ENCODE data around the gene ATP6AP1. TPM values are rescaled to one million over a fixed set of nuclear protein-coding genes. Genes with fewer than 3 reads are reported as not detected.
A peak's percentile ranks its signal among the peaks of the same experiment; 100 is the strongest.

Gene ATP6AP1
- total and polyA plus RNA-seq, 9 of the 15 experiments (the other 6 are each of a cell fraction or from before 2014, with no cell fraction given) = 8.3 to 90.5 (median 52.9) TPM

DNA sequence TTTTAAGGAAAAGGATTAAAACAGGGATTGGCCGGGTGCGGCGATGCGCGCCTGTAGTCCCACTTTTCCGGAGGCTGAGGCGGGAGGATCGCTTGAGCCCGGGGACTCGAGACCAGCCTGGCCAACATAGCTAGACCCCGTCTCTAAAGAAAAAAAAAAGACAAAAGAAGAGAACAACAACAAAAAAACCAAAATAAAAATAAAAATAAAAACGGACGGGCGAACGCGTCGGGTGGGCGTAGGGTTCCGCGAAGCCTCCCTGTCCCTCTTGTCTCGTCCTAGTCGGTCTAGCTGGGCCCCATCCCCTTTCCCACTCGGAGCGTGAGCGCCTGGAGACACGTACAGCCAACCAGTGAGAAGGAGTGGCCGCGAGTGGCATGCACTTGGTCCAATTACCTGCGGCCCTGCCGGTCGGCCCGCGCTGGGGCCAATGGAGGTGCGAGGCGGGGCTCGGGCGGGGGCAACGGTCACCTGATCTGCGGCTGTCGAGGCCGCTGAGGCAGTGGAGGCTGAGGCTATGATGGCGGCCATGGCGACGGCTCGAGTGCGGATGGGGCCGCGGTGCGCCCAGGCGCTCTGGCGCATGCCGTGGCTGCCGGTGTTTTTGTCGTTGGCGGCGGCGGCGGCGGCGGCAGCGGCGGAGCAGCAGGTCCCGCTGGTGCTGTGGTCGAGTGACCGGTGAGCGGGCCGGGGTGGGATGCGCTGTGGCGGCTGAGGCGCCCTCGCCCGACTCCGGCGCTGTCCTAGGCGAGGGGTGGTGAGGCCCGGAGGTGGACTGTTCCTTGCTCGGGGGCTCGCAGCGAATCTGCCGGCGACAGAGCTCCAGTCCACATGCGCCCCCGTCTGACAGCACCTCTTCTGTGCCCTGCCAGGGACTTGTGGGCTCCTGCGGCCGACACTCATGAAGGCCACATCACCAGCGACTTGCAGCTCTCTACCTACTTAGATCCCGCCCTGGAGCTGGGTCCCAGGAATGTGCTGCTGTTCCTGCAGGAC is at the start of gene ATP6AP1 (continued):
- TF ChIP-seq, protein P1, sequence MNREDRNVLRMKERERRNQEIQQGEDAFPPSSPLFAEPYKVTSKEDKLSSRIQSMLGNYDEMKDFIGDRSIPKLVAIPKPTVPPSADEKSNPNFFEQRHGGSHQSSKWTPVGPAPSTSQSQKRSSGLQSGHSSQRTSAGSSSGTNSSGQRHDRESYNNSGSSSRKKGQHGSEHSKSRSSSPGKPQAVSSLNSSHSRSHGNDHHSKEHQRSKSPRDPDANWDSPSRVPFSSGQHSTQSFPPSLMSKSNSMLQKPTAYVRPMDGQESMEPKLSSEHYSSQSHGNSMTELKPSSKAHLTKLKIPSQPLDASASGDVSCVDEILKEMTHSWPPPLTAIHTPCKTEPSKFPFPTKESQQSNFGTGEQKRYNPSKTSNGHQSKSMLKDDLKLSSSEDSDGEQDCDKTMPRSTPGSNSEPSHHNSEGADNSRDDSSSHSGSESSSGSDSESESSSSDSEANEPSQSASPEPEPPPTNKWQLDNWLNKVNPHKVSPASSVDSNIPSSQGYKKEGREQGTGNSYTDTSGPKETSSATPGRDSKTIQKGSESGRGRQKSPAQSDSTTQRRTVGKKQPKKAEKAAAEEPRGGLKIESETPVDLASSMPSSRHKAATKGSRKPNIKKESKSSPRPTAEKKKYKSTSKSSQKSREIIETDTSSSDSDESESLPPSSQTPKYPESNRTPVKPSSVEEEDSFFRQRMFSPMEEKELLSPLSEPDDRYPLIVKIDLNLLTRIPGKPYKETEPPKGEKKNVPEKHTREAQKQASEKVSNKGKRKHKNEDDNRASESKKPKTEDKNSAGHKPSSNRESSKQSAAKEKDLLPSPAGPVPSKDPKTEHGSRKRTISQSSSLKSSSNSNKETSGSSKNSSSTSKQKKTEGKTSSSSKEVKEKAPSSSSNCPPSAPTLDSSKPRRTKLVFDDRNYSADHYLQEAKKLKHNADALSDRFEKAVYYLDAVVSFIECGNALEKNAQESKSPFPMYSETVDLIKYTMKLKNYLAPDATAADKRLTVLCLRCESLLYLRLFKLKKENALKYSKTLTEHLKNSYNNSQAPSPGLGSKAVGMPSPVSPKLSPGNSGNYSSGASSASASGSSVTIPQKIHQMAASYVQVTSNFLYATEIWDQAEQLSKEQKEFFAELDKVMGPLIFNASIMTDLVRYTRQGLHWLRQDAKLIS (CRISPR knock-in tag; IDR thresholded peaks at IDR 0.05) = 0 out of 2 replicates have a peak, but pooled peaks have one; percentile 9
- TF ChIP-seq SMARCA5 (IDR thresholded peaks at IDR 0.05) (0 out of 2 replicates have a peak, but pooled peaks have one; percentile 55), PCBP2 (IDR thresholded peaks at IDR 0.05; ENCODE audit: low read depth, low read length, poor library complexity, severe bottlenecking) (no peak), ZC3H11A (IDR thresholded peaks at IDR 0.05; ENCODE audit: low read depth, low read length) (no peak), ZNF41 (CRISPR knock-in tag; conservative IDR thresholded peaks at IDR 0.05) (no peak), HNRNPH1 (optimal IDR thresholded peaks at IDR 0.05; ENCODE audit: low read depth, low read length) (no peak), L3MBTL2 (IDR thresholded peaks at IDR 0.05) (peak; percentile 86), ZNF830 (CRISPR knock-in tag; IDR thresholded peaks at IDR 0.05) (no peak), ZNF589 (CRISPR knock-in tag; IDR thresholded peaks at IDR 0.05; ENCODE audit: low read depth) (no peak), ZNF140 (CRISPR knock-in tag; IDR thresholded peaks at IDR 0.05) (no peak), GTF2A2 (tag; IDR thresholded peaks at IDR 0.05) (no peak), NR2F6 (CRISPR knock-in tag; IDR thresholded peaks at IDR 0.05) (no peak), POLR2B (IDR thresholded peaks at IDR 0.05; ENCODE audit: low read depth, partially characterized antibody) (peak; percentile 35), NEUROD1 (IDR thresholded peaks at IDR 0.05; ENCODE audit: borderline replicate concordance, low read depth, low read length, partially characterized antibody) (peak; percentile 83), CHD2 (IDR thresholded peaks at IDR 0.05; ENCODE audit: low read depth, low read length) (peak; percentile 79), RFX5 (IDR thresholded peaks at IDR 0.05; ENCODE audit: low read depth, low read length) (no peak)
- TF ChIP-seq, protein P2, sequence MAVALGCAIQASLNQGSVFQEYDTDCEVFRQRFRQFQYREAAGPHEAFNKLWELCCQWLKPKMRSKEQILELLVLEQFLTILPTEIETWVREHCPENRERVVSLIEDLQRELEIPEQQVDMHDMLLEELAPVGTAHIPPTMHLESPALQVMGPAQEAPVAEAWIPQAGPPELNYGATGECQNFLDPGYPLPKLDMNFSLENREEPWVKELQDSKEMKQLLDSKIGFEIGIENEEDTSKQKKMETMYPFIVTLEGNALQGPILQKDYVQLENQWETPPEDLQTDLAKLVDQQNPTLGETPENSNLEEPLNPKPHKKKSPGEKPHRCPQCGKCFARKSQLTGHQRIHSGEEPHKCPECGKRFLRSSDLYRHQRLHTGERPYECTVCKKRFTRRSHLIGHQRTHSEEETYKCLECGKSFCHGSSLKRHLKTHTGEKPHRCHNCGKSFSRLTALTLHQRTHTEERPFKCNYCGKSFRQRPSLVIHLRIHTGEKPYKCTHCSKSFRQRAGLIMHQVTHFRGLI (CRISPR knock-in tag; IDR thresholded peaks at IDR 0.05) = no peak
- TF ChIP-seq, protein P3, sequence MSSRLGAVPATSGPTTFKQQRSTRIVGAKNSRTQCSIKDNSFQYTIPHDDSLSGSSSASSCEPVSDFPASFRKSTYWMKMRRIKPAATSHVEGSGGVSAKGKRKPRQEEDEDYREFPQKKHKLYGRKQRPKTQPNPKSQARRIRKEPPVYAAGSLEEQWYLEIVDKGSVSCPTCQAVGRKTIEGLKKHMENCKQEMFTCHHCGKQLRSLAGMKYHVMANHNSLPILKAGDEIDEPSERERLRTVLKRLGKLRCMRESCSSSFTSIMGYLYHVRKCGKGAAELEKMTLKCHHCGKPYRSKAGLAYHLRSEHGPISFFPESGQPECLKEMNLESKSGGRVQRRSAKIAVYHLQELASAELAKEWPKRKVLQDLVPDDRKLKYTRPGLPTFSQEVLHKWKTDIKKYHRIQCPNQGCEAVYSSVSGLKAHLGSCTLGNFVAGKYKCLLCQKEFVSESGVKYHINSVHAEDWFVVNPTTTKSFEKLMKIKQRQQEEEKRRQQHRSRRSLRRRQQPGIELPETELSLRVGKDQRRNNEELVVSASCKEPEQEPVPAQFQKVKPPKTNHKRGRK (tag; IDR thresholded peaks at IDR 0.05) = no peak
- TF ChIP-seq, protein P4, sequence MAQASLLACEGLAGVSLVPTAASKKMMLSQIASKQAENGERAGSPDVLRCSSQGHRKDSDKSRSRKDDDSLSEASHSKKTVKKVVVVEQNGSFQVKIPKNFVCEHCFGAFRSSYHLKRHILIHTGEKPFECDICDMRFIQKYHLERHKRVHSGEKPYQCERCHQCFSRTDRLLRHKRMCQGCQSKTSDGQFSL (CRISPR knock-in tag; IDR thresholded peaks at IDR 0.05) = 0 out of 2 replicates have a peak, but pooled peaks have one; percentile 45
- TF ChIP-seq, protein P4 (tag; IDR thresholded peaks at IDR 0.05) = no peak

Data from K562 (cell line).